GM18520 (cell line): ENCODE measurements around the gene MTHFD1L.
"Not testable (repeated sequence)": the region's sequence is repeated elsewhere in the genome, so short reads cannot be mapped to it uniquely, and the experiment has no call there.

Experiments
- ATAC-seq: cut with Tn5 transposase; IDR thresholded peaks from one replicate; pipeline ENCODE4 v1.9.1; 2021; ENCODE audit not compliant: unreplicated experiment

MTHFD1L gene

DNA sequence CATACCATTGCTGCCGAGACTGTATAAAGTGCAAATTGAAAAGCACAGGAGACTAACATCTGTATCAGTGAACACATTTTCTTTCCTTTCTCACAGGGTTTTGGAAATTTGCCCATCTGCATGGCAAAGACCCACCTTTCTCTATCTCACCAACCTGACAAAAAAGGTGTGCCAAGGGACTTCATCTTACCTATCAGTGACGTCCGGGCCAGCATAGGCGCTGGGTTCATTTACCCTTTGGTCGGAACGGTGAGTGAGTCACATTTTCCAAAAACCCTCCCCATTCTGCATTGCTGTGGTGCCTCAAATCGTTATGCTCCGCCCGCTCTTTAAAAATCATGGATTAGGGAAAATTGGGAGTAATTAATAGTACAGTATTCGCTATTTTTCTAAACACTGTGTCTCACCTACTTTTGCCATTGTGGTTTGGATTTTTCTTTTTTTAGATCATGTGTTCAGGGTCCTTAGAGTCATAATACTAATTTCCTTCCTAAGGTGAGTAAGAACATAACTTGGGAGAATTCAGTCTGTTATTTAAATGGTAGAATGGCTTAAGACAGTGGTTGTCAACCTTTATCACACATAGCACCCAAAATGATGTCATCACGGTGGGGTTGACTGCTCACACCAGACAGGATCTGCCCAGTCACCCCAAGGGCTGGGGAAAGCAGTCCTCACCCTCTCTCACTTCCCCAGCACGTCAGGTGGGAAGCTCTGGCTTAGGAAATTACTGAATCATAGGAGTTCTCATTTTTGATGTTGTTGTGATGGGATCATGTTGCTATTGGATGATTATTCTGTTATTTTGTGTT is 171.6 kb downstream of the MTHFD1L start:
- ATAC-seq = no peak

DNA sequence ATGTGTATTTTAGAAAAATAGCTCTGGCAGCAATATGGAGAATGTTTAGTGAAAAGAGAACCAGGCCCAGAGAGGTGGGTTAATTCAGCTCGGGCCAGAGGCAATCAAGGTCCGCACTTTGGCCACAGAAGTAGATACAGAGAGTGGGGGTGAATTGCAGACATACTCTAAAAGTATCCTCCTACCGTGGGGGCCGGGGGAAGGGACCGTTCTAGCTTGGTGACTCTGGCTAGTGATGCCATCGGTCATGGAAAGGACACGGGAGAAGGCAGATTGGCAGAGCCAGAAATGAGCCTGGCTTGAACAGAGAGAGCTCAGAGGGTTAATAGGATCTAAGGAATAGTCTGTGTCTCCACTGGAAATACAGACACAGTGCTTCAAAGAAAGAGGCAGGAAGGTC is 173.1 kb downstream of the MTHFD1L start:
- ATAC-seq = no peak

GRCh38 chr6:151040888-151041521 is 175.5 kb downstream of the MTHFD1L start:
- ATAC-seq = not testable (repeated sequence)

DNA sequence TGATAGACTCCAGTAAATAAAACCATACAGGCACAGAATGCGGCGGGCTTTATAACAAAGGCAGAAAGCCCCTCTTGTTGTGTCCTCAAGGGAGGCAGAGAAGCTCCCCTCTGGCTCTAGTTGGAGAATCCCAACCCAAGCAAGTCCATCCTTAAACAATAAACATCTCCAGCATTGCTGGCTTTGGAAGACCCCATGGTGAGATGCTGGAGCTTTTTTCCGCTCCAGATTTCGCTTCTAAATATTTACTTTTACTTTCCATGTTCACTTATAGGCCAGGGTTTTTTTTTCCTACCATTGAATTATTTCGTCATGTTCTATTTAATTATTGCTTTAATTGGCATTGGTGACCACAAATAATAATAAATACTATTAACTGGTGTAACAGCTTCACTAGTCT is 176.2 kb downstream of the MTHFD1L start:
- ATAC-seq = no peak

DNA sequence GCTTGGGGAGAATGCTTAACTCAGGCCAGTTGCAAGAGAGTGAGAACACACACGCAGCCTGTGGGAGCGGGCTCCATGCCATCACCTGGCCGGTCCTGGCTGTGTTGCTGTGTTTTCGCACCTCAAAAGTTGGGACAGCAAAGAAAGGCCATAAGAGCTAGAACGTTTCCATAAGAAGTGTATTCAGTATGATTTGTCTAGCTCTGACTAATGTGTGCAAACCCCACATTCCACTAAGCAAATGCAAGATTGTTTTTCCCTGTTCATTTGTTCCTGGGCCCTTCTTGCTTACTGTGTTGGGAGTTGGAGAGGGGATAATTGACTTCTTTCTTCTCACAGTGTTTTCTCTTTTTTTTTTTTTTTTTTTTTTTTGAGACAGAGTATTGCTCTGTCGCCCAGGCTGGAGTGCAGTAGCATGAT is 177.4 kb downstream of the MTHFD1L start:
- ATAC-seq = not testable (repeated sequence)

DNA sequence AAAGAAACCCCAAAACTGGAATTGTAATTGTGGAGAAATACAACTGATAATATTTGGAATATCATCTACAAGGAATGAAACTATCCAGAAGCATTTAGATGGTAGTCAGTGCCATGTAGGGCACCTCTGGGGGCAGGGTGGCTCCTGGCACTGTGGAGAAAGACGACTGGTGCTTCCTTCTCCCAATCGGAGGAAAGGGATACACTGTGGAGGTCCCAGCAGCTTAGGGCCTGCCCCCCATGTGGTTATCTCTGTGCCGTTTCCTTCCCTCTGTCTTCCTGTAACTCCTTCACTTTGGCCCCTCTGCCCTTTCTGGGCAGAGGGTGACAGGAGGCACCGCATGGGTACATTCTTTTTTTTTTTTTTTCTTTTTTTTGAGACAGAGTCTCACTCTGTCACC is 178.4 kb downstream of the MTHFD1L start:
- no peak for ATAC-seq

- no peak for ATAC-seq
These were observed 179.3 kb downstream of the MTHFD1L start for GRCh38 chr6:151044465-151045441.

DNA sequence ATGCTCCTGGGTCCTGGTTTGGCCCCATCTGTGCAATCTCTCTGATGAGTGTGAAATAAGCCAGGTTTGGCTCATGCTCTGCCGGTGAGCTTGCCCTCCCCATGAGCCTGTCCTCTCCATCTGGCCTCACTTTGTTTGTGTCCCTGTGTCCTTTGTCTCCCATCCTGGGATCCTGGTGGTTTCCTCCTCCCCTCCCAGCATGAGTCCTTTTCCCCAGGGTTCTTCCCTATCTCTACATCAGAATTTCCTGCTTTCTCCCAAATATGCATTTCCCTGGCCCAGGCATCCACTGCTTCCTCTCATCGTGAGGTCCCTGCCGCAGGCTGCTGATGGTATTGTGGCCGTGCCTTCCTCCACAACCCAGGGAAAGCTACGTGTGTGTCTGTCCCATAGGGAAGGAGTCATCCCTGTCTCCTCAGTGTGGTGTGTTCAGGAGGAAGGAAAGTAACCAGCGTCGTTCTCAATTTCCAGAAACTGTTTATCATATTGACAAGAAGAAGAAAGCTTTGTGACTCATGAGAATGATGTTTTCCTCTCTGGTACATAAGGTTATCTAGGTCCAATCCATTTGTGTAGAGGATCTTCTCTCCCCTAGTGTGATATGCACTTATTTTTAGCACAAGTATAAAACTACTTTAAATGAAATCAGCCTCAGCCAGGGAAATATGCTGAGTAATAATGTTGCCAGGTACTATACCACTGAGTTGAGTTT is 180.2 kb downstream of the MTHFD1L start:
- ATAC-seq = not testable (repeated sequence)

DNA sequence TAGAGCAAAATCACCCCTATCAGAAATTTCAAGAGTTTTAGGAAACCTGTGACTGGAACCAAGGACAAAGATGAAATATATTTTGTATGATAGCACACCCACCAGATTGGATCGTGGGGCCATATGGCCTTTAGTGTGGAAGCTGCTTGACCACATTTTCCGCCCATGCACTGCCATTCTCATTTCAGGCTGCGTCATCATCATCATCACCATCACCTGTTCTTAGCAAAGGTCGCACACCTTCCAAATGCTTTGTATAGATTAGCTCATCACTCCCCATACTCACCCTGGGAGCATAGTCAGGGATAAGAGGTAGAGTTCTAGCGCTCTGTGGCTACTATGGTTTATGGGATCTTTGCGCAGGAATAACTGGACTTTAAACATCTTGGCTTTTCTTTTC is 185.7 kb downstream of the MTHFD1L start:
- ATAC-seq = no peak

GRCh38 chr6:151052021-151052646 is 186.6 kb downstream of the MTHFD1L start:
- no peak for ATAC-seq

DNA sequence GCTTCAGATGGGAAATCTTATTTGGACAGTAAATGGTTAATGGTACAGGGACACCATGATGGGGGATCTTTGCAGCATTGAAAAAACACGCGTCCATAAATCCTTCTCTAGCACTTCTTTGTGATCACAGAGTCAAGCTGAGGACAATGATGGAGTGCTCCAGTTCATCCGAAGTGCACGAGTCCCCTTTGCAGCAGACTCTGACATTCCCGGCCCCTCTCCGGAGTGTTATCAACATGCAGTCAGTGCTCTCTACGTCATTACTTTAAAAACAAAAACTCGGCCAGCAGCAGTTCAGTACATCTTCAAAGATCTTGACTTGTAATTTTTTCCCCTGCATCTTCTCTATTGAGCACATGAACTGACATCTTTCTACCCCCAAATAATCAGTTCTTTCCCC is 188.8 kb downstream of the MTHFD1L start:
- ATAC-seq = no peak

DNA sequence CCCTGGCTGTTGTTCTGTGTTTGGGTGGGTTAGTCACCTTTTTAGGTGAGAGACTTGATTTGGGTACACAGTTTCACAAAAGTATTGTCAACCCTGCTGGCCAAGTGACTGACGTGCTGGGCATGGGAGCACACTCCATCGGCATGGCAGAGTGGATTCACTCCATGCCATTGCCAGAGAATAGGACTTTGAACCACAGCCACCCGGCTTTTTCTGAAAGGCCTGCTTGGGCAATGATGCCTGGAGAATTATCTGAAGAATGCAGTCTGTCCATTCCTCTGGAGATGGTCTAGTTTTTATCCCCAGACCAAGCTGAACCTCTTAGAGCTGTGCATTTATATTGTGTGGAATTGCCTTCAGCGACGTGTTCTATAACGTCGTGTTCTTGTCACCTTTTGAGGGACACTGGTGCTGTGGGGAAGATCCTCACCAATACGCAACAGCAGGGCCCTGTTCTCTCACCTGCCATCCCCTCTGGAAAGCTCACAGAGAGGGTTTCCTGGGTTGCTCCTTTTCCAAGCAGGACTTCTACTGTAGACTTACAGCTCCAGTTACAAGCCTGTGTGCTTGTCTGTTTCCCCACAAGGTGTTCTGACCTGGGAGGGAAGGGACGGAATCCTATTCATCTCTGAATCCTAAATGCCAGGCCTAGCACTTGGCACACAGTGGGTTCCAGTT is 190.9 kb downstream of the MTHFD1L start:
- ATAC-seq = no peak

DNA sequence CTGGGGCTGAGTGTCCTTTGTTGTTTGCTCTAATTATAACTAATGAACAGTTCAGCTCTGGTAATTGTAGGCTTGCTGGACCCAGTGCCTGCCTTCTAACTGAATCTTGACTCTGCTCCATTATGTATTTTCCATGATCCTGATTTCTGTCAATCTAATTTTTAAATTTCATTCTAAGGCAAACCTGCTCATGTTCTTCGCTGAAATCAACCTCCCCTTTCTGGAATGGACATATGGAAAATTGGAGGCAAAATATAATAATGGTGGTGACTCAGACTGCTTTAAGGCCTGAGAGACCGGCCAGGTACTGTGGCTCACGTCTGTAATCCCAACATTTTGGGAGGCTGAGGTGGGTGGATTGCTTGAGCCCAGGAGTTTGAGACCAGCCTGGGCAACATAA is 191.6 kb downstream of the MTHFD1L start:
- no peak for ATAC-seq

- ATAC-seq = no peak
These were observed 192.7 kb downstream of the MTHFD1L start for GRCh38 chr6:151058021-151058733.

DNA sequence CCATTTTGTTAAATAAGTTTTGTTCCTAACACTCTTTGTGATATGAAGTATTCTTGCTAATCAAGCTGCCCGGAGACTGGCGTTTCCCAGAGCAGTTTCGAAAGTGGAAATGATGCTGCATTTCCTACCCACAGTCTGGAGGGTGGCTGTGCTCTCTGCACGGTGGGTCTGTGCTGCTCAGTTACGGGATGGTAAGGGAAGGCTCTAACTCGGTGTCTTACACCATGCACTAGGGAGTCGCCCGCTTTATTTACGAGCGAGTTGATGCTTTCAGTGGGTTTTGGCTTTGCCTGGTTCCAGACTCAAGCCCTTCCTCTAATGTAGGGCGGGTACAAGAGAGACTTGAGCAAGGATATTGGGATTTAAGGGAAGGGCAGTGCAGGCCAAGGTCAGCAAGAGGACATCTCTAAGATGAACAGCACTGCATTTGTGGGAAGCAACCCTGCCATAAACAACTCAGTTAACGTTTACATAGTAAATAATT is 194.2 kb downstream of the MTHFD1L start:
- ATAC-seq = no peak

DNA sequence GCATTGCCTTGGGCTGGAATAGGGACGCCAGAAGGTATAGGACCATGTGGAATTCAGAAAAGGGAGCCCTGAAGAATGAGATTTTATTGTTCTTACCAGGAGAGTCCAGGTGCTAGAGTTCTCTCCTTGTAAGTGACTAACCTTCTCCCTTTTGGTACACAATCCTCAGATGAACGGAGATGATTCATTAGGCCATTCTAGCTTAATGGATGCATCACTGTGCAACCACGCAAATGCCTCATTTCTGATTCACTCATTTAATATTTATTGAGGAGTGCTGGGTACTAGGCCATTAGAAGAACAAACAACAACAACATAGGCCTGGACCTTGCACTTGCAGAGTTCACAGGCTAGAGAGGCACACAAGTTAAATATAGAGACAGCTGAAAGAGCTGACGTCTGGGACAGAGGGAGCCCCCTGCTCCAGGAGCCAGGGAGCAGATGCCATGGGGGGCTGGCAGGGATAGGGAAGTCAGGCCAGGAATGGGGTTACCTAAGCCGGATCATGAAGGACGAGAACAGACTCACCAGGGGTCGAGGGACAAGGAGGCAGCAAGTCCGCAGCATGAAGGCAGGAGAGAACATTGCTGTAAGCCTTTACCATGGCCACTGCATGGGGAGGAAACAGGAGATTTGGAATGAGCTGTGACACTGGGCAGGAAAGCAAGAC is 194.7 kb downstream of the MTHFD1L start:
- ATAC-seq = no peak

GRCh38 chr6:151060766-151061531 is 195.4 kb downstream of the MTHFD1L start:
- no peak for ATAC-seq

DNA sequence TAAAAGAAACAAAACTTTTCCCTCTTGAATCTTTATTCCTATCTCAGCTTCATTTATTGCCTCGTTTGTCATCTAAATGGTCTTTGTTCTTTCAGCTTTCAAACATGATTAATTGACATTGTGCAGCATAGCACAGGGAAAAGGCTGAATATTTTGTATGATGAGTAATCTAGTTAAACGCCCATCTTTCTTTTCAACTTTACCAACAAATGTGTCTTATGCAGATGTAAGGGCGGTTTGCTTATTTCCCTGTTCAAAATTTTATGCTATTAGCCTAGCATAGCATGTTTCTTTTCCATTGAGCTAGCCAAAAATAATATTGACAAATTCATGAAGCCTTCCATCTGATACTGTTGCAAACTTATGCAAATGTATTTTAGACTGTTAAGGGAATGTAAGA is 197.8 kb downstream of the MTHFD1L start:
- ATAC-seq = no peak
